NK-92 treated with Interleukin-12 subunit alpha and Interleukin-12 subunit beta, amount 100 ng/mL, for 24 hours (cell line): Measurements from ENCODE around the gene NTRK2.

Source experiments
- DNase-seq: peaks from one replicate; lab custom pipeline; 2025; lab: John Stamatoyannopoulos, UW

The NTRK2 gene

GRCh38 chr9:84669288-84670137 lies at the start of gene NTRK2:
NTRK2 (plus strand) TSS chr9:84669729; CDS start chr9:84670749, 1,020 bp downstream.
- DNase-seq: no peak

DNA sequence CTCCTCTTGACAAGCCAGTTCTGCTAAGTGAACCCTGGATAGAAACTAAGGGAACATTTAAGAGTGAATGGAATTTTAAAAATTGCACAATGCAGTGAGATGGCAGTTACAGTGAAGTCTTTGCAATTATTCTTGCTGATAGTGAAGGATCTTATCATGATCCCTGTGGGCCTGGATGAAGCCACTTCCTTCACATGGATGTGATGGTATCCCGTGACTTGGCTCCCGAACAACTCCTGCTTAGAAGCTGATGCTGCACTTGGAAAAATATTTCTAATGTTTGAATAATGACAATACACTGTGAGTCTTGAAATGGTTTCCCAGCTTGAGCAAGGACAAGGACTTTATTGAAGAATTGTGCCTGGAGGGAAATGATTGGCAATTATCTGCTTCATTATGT lies 49.2 kb upstream of the NTRK2 start:
- DNase-seq: no peak

DNA sequence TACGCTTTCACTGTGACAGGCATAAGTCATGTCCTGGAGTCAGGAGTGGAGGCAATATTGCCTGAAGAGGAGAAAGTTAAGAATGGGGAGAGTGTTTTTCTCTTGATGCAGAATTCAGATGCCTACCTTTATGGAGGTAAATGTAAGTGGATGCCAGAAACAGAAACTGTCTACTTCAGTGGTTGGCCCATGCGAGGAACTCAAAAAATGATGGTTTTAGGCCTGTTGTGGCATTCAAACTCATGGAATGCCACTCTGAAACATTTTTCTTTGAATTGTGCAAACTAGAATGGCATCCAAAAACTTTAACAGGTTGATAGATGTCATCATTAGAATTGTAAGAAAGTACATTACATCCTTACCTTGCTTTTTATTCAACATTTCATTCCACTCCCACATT lies 47.7 kb upstream of the NTRK2 start:
- no peak for DNase-seq

DNA sequence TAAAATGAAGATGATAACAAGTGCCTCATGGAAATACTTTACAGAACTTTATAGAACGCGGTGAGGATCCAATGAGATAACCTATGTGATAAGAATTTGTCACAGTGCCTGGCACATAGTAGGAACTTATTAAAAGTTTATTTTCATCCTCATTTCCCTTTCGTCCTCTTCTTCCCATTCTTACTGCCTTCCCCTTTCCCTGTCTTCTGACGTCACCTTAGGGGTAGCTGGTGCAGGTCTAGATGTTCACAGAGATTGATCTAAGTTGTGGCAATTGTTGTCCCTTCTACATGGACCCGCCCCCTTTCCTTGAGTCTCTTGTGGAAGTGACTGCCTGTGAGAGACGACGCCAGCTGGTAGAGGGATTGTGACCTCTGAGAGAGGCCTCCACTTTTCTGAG lies 46.5 kb upstream of the NTRK2 start:
- DNase-seq: no peak

- DNase-seq: no peak
These were observed 33.1 kb upstream of the NTRK2 start for GRCh38 chr9:84636436-84636835.

GRCh38 chr9:84642553-84643141 lies 26.9 kb upstream of the NTRK2 start:
- no peak for DNase-seq

DNA sequence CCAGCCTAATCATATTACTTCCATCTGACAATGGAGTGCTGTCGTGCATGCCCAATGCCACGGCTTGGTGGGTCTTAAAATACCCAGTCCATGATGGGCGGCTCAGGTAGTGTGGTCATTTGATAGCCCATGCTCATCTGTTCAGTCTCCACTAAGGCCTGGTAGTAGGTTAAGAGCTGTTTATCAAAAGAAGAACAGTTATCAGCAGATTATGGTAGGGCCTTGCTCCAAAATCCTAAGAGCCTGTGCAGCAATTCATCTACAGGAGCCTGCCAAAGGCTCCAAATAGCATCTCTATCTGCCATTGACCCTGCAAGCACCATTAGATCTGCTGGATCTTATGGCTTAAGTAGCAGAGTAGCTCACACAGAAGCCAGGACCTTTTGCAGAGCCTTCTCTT lies 21.8 kb upstream of the NTRK2 start:
- no peak for DNase-seq

DNA sequence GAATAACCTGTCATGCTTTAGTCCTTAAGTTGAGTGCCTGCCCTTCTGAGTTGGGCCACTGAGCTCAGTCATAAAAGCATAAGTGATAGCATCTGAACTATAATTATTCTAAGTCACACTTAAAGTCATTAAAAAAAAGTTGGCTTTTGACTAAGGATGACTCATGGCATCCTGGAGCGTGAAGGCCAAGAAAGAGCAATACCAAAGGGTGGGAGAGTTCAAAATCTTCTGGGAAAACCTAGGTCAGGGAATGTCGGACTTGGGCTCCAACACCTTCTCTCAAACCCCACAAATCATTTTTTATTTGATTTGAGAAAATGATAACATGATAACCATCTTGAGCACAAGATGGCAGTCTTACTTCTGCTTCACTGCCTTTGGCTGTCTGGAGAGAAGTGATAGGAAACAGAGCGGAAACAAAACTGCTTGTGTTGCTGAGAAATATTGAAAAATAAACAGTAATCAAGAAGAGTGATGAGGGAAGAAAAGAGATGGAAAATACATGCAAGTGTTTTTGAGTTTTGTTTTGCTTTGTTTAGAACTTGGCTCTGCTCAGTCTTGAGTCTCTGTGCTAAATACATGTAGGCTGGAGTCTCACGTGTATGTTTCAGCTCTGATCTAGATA lies 16.9 kb upstream of the NTRK2 start:
- no peak for DNase-seq

DNA sequence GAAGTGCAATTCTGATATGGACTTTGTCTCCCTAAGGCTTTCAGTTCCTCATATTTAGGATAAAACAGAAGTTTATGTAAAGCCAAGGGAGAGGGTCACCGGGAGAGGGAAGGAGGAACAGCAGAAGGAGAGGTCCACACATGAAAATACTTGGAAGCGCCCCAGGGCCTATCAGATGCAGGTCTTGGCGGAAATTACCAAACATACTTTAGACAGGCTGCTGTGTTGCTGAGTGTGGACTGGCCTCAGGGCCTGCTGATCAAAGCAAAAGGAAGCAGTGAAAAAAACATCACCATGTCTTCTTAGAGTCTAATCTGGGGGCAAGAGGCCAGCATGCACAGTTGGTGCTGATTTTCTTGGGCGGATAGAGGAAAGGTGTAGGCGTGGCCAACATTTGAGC lies 14.1 kb upstream of the NTRK2 start:
- DNase-seq: no peak

- no peak for DNase-seq
These were observed 10.2 kb upstream of the NTRK2 start for GRCh38 chr9:84659313-84659712.

DNA sequence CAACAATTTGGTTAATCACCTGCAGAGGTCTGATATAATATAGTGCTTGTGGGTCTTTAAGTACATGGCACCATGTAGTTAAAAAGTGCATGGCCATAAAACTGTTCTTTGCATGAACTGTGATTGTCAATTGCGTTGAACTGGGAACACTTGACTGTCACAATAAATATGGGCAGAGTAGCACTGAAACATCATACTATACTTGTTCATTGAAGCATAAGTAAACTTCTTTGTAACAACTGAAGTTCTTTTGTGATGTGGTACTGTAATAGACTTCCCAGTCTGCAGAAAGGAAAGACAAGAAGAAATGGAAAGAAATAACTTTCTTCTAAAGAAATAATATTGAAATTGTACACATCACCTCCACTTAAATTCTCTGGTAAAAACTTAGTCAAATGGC lies 9.8 kb upstream of the NTRK2 start:
- DNase-seq: no peak

- no peak for DNase-seq
These were observed 1.8 kb upstream of the NTRK2 start for GRCh38 chr9:84667571-84668195.

GRCh38 chr9:84668196-84669012 lies 1.1 kb upstream of the NTRK2 start:
- no peak for DNase-seq

- DNase-seq: no peak
These were observed 579 bp upstream of the NTRK2 start for GRCh38 chr9:84669013-84669287.

DNA sequence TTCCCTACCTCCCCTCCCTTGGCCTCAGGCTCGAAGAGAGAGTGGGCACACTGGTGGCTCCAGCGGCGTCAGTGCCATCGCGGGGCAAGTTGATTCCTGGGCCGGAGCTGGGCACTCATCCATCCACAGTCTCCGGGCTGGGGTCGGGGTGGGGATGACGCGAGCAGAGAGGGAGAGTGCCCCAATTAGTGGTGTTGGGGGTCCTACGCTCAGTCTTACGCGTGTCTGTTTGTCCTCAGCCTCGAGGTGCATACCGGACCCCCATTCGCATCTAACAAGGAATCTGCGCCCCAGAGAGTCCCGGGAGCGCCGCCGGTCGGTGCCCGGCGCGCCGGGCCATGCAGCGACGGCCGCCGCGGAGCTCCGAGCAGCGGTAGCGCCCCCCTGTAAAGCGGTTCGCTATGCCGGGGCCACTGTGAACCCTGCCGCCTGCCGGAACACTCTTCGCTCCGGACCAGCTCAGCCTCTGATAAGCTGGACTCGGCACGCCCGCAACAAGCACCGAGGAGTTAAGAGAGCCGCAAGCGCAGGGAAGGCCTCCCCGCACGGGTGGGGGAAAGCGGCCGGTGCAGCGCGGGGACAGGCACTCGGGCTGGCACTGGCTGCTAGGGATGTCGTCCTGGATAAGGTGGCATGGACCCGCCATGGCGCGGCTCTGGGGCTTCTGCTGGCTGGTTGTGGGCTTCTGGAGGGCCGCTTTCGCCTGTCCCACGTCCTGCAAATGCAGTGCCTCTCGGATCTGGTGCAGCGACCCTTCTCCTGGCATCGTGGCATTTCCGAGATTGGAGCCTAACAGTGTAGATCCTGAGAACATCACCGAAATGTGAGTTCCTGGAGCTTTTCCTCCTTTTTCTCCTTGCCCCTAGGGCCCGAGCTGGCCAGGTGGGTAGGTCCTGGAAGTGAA lies 861 bp downstream of the NTRK2 start:
- no peak for DNase-seq

DNA sequence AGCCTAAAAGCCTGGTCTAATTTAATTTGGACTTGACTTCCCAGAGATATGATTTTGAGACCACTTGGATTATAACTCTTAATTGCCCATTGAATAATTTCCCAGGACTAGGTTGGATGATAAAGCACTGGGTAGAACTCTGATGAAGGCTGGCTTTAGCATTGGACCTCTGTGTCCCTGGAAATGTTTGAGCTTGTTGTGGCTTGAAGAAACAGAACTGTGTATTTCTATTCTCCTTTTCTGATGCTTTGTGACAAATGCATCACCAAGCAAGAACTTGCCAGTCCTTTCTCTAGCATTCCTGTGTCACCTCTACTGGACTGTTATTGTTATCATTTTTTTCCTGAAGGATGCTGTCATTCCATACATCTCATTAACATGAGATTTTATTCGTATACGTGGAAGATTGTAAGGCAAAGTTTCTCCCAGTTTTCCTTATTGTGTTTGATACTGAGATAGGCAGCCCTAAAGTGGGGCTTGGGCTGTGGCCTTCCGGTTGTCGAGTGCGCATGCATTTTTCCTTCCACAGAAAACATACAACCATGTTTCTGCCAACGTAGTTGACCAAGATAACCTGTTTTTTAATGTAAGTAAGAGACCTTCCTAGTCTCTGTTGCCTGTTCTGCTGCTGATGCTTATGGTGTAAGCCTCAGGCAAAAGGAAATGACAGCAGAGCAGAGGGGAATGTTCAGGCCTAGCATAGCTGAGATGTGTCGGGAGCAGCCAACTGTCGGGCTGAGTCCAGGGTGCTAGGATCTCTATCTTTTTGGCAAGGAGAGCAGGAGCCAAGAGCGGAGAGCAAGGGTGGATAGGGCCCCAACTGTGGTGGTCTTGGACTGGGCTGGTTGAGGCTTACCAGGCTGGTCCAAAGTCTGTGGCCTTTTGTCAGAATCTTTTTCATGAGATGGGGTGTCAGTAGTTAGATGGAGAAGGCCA lies 2.3 kb downstream of the NTRK2 start:
- no peak for DNase-seq

- no peak for DNase-seq
These were observed 4.3 kb downstream of the NTRK2 start for GRCh38 chr9:84673806-84674205.

DNA sequence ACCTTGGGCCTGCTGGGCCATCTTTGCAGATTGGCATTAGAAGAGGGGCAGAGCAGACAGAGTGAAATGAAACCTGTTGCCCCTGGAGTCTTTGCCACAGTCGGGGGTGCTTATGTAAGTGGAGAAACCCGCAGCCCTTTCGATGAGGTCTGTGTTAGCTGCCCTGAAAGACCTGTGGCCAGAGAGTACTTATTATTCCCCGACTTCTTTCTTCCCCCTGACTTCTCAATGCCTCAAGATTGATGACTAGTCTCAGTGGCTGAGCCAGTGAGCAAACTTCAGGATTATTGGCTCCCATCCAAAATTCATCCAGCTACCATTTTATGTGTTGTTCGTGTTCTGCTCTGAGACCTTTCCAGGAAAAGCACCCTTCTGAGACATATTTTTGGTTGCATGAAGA lies 7.6 kb downstream of the NTRK2 start:
- DNase-seq: no peak

- DNase-seq: no peak
These were observed 10.0 kb downstream of the NTRK2 start for GRCh38 chr9:84679571-84679970.
